GM21367 (cell line): Measurements from ENCODE around the gene CLDND1.

Experiments used
- ATAC-seq: cut with Tn5 transposase; IDR thresholded peaks from one replicate; pipeline ENCODE4 v1.9.1; 2021; ENCODE audit not compliant: unreplicated experiment

Gene CLDND1

GRCh38 chr3:98552232-98553020 lies 29.7 kb upstream of the CLDND1 start:
- ATAC-seq = no peak

GRCh38 chr3:98551754-98552153 lies 29.1 kb upstream of the CLDND1 start:
- ATAC-seq = no peak

DNA sequence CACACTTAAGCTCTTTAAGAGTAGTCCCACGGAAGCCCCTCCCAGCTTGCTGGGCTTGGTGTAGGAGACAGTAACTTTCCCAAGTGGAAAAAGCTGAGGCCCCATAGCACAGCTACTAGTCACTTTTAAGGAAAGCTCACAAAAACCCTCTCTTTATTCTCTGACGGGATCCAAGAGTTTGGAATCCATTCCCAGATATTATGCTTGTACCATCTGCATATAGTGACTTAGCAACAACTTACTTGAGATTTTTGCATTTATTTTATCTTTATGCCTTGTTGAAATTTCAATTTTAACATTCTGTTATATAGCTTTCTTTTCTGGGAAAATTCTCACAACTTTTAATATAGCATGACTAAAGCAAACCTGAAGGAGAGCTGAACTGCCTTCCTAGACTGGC lies 28.5 kb upstream of the CLDND1 start:
- no peak for ATAC-seq

DNA sequence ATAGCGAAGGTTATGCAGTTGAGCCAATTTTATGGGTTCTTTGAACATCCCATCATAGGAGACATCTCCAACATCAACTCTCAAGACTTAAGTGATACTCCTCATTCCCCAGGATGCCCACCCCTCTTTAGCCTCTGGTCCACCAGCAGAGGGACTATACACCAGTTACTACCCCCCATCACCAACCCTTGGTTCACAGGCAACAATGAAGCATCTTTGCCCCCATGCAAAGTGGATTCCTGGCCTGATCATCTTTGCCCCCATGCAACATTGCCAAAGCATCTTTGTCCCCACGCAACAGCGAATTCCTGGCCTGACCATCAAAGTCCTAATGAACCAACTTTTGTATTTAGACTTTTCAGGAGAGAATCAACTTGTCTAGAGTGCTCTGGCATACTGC lies 28.1 kb upstream of the CLDND1 start:
- ATAC-seq = no peak

DNA sequence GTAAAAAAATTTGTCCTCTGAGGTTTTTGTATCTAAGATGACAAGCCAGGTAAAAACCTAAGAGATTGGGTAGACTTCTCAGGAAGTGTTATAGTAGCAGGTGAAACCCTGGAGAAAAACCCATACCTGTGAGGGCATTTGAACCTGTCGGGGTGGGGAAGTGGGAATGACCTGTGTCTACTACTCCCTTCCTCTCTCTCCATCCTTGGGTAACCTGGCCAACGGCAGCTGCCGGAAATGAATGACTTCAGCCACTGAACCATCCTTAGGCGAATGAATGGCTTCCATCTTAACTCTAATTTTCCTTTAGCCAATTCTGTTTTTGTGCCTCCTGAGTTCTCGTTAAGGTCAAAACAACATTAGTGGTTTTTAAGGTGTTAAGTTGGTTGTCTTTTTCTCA lies 25.8 kb upstream of the CLDND1 start:
- ATAC-seq = no peak

- peak; percentile 64 for ATAC-seq
Observed at GRCh38 chr3:98545940-98546339, 23.2 kb upstream of the CLDND1 start.

DNA sequence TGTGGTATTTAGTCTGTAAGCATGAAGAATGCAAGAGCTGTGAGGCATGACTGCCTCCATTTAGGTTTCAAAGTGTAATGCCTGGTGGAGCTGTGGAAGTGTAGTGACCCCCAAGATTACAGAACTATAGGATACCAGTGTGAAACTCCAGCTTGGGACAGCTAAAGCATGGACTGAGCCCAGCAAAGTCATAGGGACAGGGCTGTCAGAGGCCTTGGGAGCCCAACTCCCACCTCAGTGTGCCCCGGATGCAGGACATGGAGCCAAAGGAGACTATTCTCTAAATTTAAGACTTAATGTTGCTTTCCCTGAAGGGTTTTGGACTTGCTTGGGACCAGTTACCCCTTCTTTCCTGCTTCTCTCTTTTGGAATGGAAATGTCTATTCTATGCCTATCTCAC lies 19.9 kb upstream of the CLDND1 start:
- ATAC-seq = no peak

GRCh38 chr3:98541695-98542094 lies 19.0 kb upstream of the CLDND1 start:
- ATAC-seq = no peak

DNA sequence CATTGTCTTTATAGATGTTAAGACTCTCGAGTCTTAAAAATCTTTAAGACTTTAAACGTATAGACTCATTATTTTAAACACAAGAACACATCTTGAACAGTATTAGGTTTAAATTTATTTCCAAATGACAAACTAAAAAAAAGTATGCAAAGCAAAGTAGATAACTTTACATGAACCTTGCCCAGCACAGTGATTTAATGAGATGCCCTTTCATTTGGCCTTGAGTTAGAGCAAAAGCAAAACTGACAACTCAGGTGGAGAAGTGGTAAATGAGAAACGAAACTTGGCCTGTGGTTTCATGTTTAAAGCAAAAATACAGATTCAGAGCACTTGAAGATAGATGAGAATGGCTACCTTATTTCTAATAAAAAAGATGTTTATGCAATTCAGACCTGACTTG lies 17.6 kb upstream of the CLDND1 start:
- ATAC-seq = peak; percentile 43

- peak; percentile 77 for ATAC-seq
Observed at GRCh38 chr3:98536456-98537017, 13.8 kb upstream of the CLDND1 start.

DNA sequence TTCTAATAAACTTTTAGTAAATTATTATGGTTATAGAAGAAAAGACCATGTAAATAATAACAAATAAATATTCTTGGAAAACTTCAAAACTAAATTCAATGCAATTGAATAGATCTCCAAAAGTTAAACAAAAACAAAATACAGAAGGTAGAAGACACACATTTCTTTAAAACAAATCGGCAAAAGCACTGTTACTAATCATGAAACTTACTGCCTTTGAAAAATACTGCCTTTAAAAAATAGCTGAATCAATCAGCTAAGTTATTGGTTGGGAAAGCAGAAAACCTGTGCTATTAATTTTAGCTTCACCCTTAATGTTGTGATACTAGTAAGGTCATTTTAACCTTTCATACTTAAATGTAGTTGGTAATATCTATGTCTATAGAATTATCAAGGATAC lies 12.0 kb upstream of the CLDND1 start:
- ATAC-seq = no peak

- ATAC-seq = no peak
Observed at GRCh38 chr3:98534168-98534567, 11.5 kb upstream of the CLDND1 start.

DNA sequence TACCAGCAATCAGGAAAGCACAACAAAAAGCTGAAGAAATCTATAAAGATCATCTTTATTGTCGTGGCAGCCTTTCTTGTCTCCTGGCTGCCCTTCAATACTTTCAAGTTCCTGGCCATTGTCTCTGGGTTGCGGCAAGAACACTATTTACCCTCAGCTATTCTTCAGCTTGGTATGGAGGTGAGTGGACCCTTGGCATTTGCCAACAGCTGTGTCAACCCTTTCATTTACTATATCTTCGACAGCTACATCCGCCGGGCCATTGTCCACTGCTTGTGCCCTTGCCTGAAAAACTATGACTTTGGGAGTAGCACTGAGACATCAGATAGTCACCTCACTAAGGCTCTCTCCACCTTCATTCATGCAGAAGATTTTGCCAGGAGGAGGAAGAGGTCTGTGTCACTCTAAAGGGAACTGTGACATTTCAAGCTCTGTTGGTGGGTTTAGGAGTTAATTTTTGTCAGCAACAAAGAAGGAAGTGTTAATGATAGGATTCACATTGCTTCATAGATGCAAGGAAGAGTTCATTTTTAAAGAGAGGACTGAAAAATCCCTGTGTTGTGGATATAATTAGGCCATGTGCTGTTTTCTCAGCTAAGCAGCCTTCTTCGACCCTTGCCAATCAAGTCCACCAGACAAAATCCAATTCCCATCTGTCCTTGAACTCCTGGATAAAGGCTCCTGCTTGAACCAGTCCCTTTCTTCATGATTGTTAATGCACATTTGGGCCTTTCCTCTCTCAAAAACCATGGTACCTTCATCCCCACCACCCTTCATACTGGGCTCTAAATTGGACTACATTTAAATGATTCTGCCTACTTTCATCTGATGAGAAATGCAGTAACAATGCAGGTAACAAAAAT lies 10.2 kb upstream of the CLDND1 start:
- ATAC-seq = no peak

GRCh38 chr3:98532275-98532637 lies 9.6 kb upstream of the CLDND1 start:
- ATAC-seq = no peak

GRCh38 chr3:98531622-98532274 lies 9.0 kb upstream of the CLDND1 start, which contains the start of gene GPR15:
TSS of gene GPR15 (plus strand) at chr3:98531978. CDS start at chr3:98532034, 56 bp downstream.
- peak; percentile 24 for ATAC-seq

DNA sequence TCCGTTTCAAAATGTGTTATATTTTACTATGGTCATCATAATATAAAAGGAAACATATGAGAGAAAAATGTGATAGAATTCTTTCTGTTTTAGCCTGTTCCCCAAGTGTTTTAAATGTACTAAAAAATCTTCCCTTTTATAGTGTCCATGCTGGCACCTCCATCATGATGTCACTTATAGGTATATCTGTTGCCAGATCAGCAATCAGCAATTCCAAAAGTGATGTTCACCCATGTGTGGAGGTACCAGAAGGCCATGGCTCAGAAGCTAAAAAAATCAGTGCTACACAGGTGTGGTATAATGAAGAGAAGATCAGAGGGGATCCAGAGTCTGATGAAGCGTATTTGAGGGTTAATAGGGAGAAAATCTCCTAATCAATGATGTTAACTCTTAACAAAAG lies 8.0 kb upstream of the CLDND1 start:
- ATAC-seq = no peak

- no peak for ATAC-seq
Observed at GRCh38 chr3:98529856-98530459, 7.3 kb upstream of the CLDND1 start.

DNA sequence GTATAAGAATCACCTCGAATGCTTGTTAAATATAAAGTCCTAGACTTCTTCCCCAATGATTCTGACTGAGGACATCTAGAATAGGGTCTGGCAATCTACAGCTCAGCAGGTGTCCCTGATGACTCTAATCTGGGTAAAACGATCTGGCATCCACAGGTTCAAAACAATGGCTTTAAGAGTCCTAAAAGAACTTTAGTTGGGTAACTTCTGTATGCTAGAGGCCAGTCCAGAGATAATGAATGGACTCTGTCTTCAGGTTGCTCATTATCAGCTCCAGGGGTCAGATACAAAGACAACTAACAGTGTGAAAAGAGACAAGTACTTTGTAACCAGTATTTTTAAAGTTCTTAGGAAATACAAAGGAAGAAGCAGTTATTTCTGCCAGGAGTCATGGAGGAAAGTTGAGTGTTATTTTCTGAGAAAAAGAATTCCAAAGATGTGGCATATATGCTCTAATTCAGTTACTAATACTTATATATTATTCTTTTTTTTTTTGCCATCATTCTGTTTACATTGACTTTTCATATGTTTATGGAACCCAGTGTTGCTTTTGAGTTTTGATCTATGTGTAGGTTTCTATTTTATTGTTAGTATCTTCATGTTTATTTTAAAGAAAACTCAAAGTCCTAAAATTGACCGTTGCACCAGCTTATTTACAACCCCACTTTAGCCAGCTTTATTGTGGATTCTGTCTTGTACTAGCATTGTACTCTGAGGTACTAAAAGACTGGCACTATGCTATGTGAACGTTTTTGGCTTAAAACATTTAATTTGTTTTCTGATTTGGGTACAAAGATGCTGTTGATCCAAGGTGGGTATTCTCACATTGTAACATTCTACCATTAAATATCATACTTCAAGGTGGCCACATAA lies 6.0 kb upstream of the CLDND1 start:
- ATAC-seq = no peak

DNA sequence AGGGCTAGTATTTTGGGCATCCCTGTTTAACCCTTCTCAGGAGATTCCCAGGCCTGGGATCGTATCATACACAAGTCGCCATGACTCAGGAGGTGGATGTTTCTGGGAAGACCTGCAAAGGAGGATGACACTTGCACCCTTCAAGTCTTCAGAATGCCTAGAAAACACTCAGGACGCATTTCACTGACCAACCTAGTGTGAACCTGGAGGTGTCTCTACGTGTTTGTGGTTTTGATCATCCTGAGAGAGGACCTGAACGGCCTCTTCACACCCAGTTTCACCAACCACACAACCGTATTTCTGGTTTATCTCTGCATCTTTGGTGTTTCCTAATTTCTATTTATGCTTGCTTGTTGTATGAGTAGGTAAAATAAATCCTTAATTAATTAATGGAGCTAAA lies 2.8 kb upstream of the CLDND1 start:
- no peak for ATAC-seq
